HepG2 (cell line): ENCODE measurements around the gene PC. TPM values are rescaled to one million over a fixed set of nuclear protein-coding genes. Genes with fewer than 3 reads are reported as not detected.

Experiments used
- EHMT2 ChIP-seq: fragments of 200-600 bp; sonication (generic); IDR thresholded peaks from 2 replicates; pipeline ENCODE4 v1.7.0; 2017; ENCODE audit warnings: antibody characterized with exemption, low read depth, low read length, borderline replicate concordance
- ESRRA ChIP-seq: sonication (generic); formaldehyde crosslinking; IDR thresholded peaks from 2 replicates; pipeline ENCODE4 v1.5.1; 2020; ENCODE audit warnings: mild to moderate bottlenecking, low read depth, missing genetic modification reagents
- GATA4 ChIP-seq: sonication (generic); IDR thresholded peaks from 2 replicates; pipeline ENCODE4 v1.6.1; 2016; ENCODE audit warnings: antibody characterized with exemption, low read depth, borderline replicate concordance
- GTF2F1 ChIP-seq: fragments of 150-350 bp; IDR thresholded peaks from 2 replicates; pipeline ENCODE4 v1.6.1; 2014; ENCODE audit warnings: low read length
- MED8 ChIP-seq: sonication (generic); formaldehyde crosslinking; IDR thresholded peaks from 2 replicates; pipeline ENCODE4 v1.8.1; 2023; ENCODE audit warnings: mild to moderate bottlenecking, missing genetic modification reagents; ENCODE audit not compliant: insufficient replicate concordance
- MIER3 ChIP-seq: IDR thresholded peaks from 2 replicates; pipeline ENCODE4 v1.6.1; 2016; ENCODE audit warnings: missing compliant biosample characterization, borderline replicate concordance
- PCBP1 ChIP-seq: fragments of 200-400 bp; formaldehyde crosslinking; IDR thresholded peaks from 2 replicates; pipeline ENCODE4 v1.6.1; 2017; ENCODE audit warnings: mild to moderate bottlenecking, low read depth, low read length, borderline replicate concordance
- RFX3 ChIP-seq: IDR thresholded peaks from 2 replicates; pipeline ENCODE4 v1.6.1; 2016; ENCODE audit warnings: missing biosample characterization, missing genetic modification reagents
- SMAD1 ChIP-seq: sonication (generic); formaldehyde crosslinking; IDR thresholded peaks from 2 replicates; pipeline ENCODE4 v1.4.0; 2020; ENCODE audit warnings: missing genetic modification reagents, low read depth, mild to moderate bottlenecking, borderline replicate concordance
- TEAD2 ChIP-seq: sonication (generic); formaldehyde crosslinking; IDR thresholded peaks from 2 replicates; pipeline ENCODE4 v1.9.0; 2021; ENCODE audit warnings: missing genetic modification reagents
- TRIM24 ChIP-seq: sonication (generic); formaldehyde crosslinking; IDR thresholded peaks from 2 replicates; pipeline ENCODE4 v1.8.0; 2022; ENCODE audit warnings: mild to moderate bottlenecking, missing genetic modification reagents
- ZBTB7B ChIP-seq: sonication (generic); formaldehyde crosslinking; IDR thresholded peaks from 2 replicates; pipeline ENCODE4 v1.4.0; 2020; ENCODE audit warnings: missing genetic modification reagents
- ZNF274 ChIP-seq: sonication (generic); formaldehyde crosslinking; IDR thresholded peaks from 2 replicates; pipeline ENCODE4 v1.5.1; 2020; ENCODE audit warnings: mild to moderate bottlenecking, missing genetic modification reagents
- ZNF468 ChIP-seq: sonication (generic); formaldehyde crosslinking; IDR thresholded peaks from 2 replicates; pipeline ENCODE4 v1.8.0; 2022; ENCODE audit warnings: mild to moderate bottlenecking, moderate library complexity, missing genetic modification reagents
- ZNF670 ChIP-seq: sonication (generic); formaldehyde crosslinking; IDR thresholded peaks from 2 replicates; pipeline ENCODE4 v1.8.0; 2022; ENCODE audit warnings: mild to moderate bottlenecking, missing genetic modification reagents, borderline replicate concordance
- ZNF782 ChIP-seq: sonication (generic); formaldehyde crosslinking; IDR thresholded peaks from 2 replicates; pipeline ENCODE4 v1.4.0; 2020; ENCODE audit warnings: missing genetic modification reagents, mild to moderate bottlenecking, borderline replicate concordance
- ZSCAN21 ChIP-seq: sonication (generic); formaldehyde crosslinking; IDR thresholded peaks from 2 replicates; pipeline ENCODE4 v1.8.0; 2022; ENCODE audit warnings: mild to moderate bottlenecking, missing genetic modification reagents, moderate library complexity, borderline replicate concordance
- polyA plus RNA-seq, 8 experiments: library from polyadenylated mRNA; depleted of rRNA in 3 of 8; stranded (reverse) in 7 of 8; unstranded in 1 of 8; fragments of >200 nt; fragmentation: Illumina TruSeq in 4 of 8; extraction: Trizol in 4 of 8; gene quantifications; 2 replicates each; pipeline versions ENCODE4 v1.2.1 to v1.2.3, GENCODE V29; 2011 to 2016; ENCODE audit warnings: low read depth in 4 of 8, missing spikeins in 1 of 8, mixed read lengths in 1 of 8; ENCODE audit not compliant: insufficient read depth in 1 of 8
- total RNA-seq, 5 experiments: library from RNA; depleted of rRNA; stranded (reverse); fragments of >200 nt; fragmentation: Illumina TruSeq; extraction: Trizol; gene quantifications; 2 replicates each; pipeline ENCODE4 v1.2.3, GENCODE V29; 2016; ENCODE audit warnings: low read depth in 1 of 5
- TF ChIP-seq, protein P1 (sequence below): sonication (generic); formaldehyde crosslinking; IDR thresholded peaks from 2 replicates; pipeline ENCODE4 v1.5.0; 2020; ENCODE audit warnings: mild to moderate bottlenecking, missing genetic modification reagents, borderline replicate concordance
- TF ChIP-seq, protein P2 (sequence below): sonication (generic); formaldehyde crosslinking; IDR thresholded peaks from 2 replicates; pipeline ENCODE4 v1.4.0; 2020; ENCODE audit warnings: mild to moderate bottlenecking, missing genetic modification reagents

Gene PC
- total and polyA plus RNA-seq, 2 of the 13 experiments (the other 11 are each of a cell fraction or from before 2014, with no cell fraction given): 29.0 to 39.0 TPM

DNA sequence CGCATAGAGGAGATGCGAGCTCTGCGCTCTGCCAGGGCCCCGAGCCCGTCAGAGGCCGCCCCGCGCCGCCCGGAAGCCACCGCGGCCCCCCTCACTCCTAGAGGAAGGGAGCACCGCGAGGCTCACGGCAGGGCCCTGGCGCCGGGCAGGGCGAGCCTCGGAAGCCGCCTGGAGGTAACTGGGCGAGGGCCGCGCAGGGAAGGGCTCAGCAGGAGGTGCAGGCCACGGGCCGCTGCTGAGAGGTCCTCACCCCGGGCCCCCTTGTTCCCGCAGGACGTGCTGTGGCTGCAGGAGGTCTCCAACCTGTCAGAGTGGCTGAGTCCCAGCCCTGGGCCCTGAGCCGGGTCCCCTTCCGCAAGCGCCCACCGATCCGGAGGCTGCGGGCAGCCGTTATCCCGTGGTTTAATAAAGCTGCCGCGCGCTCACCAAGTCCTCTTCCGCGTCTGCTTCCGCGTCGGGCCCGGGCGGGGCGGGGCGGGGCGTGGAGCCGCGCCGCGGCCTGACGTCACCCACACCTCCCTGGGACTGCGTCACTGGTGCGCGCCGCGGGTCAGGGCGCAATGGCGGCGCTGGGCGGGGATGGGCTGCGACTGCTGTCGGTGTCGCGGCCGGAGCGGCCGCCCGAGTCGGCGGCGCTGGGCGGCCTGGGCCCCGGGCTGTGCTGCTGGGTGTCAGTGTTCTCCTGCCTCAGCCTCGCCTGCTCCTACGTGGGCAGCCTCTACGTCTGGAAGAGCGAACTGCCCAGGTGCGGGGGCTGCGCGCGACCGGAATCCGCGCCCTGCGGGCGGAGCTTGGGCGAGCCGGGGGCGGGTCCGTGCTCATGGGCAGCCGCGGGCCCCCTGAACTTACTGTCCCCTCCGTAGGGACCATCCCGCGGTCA, 115.0 kb downstream of the PC start, which contains the start of gene RCE1 (continued):
- TF ChIP-seq, protein P1, sequence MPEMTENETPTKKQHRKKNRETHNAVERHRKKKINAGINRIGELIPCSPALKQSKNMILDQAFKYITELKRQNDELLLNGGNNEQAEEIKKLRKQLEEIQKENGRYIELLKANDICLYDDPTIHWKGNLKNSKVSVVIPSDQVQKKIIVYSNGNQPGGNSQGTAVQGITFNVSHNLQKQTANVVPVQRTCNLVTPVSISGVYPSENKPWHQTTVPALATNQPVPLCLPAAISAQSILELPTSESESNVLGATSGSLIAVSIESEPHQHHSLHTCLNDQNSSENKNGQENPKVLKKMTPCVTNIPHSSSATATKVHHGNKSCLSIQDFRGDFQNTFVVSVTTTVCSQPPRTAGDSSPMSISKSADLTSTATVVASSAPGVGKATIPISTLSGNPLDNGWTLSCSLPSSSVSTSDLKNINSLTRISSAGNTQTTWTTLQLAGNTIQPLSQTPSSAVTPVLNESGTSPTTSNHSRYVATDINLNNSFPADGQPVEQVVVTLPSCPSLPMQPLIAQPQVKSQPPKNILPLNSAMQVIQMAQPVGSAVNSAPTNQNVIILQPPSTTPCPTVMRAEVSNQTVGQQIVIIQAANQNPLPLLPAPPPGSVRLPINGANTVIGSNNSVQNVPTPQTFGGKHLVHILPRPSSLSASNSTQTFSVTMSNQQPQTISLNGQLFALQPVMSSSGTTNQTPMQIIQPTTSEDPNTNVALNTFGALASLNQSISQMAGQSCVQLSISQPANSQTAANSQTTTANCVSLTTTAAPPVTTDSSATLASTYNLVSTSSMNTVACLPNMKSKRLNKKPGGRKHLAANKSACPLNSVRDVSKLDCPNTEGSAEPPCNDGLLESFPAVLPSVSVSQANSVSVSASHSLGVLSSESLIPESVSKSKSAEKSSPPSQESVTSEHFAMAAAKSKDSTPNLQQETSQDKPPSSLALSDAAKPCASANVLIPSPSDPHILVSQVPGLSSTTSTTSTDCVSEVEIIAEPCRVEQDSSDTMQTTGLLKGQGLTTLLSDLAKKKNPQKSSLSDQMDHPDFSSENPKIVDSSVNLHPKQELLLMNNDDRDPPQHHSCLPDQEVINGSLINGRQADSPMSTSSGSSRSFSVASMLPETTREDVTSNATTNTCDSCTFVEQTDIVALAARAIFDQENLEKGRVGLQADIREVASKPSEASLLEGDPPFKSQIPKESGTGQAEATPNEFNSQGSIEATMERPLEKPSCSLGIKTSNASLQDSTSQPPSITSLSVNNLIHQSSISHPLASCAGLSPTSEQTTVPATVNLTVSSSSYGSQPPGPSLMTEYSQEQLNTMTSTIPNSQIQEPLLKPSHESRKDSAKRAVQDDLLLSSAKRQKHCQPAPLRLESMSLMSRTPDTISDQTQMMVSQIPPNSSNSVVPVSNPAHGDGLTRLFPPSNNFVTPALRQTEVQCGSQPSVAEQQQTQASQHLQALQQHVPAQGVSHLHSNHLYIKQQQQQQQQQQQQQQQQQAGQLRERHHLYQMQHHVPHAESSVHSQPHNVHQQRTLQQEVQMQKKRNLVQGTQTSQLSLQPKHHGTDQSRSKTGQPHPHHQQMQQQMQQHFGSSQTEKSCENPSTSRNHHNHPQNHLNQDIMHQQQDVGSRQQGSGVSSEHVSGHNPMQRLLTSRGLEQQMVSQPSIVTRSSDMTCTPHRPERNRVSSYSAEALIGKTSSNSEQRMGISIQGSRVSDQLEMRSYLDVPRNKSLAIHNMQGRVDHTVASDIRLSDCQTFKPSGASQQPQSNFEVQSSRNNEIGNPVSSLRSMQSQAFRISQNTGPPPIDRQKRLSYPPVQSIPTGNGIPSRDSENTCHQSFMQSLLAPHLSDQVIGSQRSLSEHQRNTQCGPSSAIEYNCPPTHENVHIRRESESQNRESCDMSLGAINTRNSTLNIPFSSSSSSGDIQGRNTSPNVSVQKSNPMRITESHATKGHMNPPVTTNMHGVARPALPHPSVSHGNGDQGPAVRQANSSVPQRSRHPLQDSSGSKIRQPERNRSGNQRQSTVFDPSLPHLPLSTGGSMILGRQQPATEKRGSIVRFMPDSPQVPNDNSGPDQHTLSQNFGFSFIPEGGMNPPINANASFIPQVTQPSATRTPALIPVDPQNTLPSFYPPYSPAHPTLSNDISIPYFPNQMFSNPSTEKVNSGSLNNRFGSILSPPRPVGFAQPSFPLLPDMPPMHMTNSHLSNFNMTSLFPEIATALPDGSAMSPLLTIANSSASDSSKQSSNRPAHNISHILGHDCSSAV (CRISPR knock-in tag): no peak
- TF ChIP-seq ZSCAN21 (CRISPR knock-in tag): peak; percentile 95
- 0 out of 2 replicates have a peak, but pooled peaks have one; percentile 33 for TF ChIP-seq GATA4
- no peak for TF ChIP-seq GTF2F1
- no peak; the same call in 1 of the 2 replicates for TF ChIP-seq ESRRA (CRISPR knock-in tag)
- no peak for TF ChIP-seq MED8
- no peak for TF ChIP-seq TEAD2
- TF ChIP-seq TRIM24 (CRISPR knock-in tag): no peak
- TF ChIP-seq ZNF274 (CRISPR knock-in tag): no peak
- peak; percentile 46; the same call in 1 of the 2 replicates for TF ChIP-seq ZNF782 (CRISPR knock-in tag)
- TF ChIP-seq, protein P2, sequence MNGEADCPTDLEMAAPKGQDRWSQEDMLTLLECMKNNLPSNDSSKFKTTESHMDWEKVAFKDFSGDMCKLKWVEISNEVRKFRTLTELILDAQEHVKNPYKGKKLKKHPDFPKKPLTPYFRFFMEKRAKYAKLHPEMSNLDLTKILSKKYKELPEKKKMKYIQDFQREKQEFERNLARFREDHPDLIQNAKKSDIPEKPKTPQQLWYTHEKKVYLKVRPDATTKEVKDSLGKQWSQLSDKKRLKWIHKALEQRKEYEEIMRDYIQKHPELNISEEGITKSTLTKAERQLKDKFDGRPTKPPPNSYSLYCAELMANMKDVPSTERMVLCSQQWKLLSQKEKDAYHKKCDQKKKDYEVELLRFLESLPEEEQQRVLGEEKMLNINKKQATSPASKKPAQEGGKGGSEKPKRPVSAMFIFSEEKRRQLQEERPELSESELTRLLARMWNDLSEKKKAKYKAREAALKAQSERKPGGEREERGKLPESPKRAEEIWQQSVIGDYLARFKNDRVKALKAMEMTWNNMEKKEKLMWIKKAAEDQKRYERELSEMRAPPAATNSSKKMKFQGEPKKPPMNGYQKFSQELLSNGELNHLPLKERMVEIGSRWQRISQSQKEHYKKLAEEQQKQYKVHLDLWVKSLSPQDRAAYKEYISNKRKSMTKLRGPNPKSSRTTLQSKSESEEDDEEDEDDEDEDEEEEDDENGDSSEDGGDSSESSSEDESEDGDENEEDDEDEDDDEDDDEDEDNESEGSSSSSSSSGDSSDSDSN (CRISPR knock-in tag): peak; percentile 90
- no peak for TF ChIP-seq EHMT2
- no peak for TF ChIP-seq PCBP1
- no peak for TF ChIP-seq ZBTB7B (CRISPR knock-in tag)
- TF ChIP-seq RFX3 (CRISPR knock-in tag): no peak
- TF ChIP-seq ZNF670: no peak; the same call in 1 of the 2 replicates
- peak; percentile 74; the same call in 1 of the 2 replicates for TF ChIP-seq ZNF468 (CRISPR knock-in tag)
- TF ChIP-seq MIER3: no peak; the same call in 1 of the 2 replicates
- TF ChIP-seq SMAD1 (CRISPR knock-in tag): no peak
